ENCODE data around the gene ALDOB.
A peak's percentile ranks its signal among the peaks of the same experiment; 100 is the strongest.

The ALDOB gene

GRCh38 chr9:101435601-101436079 lies at the start of gene ALDOB:
ALDOB (minus strand) TSS chr9:101435774; CDS start chr9:101430887, 4,887 bp downstream.
- no peak for ATAC-seq

DNA sequence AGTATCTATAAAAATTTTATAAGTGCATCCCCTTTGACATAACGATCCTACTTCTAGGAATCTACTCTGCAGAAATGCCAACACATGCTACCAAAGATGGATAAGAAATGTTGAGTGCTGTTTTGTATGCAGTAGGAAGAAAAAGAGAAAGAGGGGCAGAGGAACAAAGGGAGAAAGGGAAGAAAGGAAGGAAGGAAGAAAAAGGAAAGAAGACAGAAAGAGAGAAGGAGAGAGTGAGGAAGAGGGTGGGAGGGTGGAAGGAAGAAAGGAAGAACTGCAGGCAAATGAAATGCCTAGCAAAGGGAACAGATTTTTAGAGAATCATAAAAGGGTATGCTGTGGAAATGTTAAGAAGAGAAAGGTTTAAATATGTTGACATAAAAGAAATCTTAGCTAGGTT lies 48.5 kb upstream of the ALDOB start:
- no peak for ATAC-seq

DNA sequence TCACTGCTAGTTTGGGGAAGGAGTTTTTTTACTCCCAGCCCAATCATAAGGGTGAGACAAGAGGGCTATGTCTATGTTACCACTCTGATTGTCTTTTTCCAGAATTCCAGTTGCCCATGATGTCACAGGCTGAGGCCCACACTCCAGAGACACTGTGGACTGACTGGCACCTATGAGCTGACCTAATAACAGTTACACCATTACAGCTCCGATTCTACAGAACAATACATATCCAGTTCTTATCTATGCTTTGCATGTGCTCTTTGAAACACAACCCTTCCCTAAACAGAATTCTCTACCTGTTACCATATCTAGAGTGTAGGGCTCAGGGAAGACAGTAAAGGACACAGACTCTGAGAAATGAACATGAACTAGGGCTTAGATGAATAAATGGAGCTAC lies 45.7 kb upstream of the ALDOB start:
- no peak for ATAC-seq

- ATAC-seq, result no peak
Measured at GRCh38 chr9:101480386-101480785, 44.8 kb upstream of the ALDOB start.

DNA sequence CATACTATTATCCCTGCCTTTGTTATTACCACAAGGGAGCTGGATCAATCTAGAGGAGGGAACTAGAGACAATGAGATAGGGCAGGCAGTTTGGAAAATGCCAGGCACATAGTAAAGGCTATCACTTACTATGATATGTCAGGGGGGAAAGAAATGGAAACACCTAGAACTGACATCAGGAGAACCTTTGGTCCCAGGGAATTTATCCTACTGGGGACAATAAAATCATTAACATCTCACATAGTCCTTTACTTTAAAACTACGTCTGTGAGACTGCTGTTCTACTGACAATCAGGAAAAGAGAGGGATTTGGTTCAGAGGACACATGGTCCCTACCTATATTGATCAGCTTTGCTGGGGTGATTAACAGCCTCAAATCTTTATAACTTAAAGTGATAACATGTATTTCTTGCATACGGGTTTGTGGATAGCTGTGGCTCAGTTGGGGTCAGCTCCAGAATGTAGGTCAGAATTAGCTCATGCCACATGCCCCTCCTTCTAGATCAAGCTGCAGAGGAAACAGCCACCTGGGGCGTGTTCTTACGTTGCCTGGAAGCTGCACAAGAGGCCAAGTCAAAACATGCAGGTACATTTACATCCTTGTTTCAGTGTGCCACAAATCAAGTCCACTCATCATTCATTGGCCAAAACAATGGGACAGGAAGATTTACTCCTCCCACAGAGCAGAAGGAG lies 43.9 kb upstream of the ALDOB start:
- no peak for ATAC-seq

DNA sequence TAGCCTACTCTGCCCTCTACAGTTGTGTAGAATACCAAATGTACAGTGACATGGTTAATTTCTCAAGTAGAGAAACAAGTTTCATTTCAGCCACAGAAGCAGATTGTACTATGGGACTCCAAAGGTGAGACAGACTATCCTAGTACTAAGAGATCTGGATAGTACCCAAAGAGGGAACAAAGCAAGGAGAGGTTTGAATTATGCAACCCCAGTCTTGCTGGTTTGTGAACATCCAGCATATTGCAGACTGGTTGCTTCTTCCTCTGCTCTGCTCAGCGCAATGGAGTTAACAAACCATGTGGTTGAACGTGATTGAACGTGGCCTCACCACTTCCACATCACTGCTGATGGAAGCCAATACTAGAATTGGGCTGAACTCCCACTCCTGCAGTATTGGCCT lies 43.3 kb upstream of the ALDOB start:
- no peak for ATAC-seq

DNA sequence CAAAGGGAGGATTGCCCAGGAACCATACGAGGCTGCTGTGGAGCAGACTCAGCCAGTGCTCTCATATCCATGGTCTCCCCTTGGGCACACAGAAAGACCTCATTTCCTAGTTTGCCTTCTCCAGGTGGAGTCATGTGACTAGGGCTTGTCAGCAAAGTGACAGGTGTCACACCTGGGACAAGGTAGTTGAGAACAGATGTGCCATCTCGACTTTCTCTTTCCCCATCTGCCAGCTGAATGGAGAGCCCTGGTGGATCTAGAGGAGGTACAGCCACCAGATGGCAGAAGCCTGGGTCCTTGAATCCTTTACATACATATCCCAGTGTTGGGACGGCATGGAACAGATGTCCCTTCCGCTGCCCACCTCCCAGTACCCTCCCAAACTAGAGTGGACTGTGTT lies 42.9 kb upstream of the ALDOB start:
- ATAC-seq, result no peak

GRCh38 chr9:101477736-101478135 lies 42.2 kb upstream of the ALDOB start:
- ATAC-seq, result no peak

DNA sequence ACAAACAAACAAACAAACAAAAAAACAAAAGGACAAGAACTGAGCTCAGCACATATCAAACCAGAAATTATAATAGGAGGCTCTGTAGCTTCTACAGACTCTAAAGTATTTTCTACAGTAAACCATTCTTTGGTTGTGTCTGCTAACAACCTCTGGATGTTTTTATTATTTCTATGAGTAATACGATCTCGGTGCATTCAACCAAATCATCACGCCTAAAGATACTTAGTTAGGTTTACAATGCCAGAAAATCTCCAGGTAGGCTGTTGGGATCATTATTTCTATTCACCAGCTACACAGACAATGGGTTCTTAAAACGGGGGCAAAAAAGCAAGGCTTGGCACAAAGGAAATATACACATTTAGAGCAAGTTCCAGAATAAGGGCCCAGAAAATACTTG lies 41.6 kb upstream of the ALDOB start:
- no peak for ATAC-seq

DNA sequence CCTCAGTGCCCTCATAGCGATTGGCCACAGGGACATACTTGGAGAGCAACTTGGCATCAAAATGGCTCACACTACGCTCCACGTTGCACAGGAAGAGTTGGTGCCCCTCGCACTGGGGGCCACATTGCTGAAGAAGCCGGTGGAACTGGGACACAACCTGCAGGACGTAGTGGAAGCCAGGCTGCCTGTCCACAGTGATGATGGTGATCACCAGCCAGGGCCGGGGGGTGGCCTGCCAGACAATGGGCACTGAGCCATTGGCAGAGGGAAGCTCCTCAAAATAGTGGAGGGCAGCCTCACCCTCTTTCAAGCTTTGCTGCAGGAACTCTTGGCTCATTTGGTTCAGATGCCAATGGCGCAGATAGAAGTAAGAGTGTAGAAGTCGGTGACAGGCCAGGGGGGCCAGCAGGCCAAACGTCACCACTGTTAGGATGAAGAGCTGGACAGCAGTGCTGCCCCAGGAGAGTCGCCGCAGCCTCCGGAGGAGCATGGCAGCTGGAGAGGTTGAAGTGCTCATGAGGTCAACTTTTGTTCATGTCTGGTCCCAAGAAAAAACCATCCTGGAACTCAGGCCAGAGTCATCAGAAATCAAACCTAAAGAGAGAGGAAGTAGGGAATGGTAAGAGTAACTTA lies 41.1 kb upstream of the ALDOB start:
- ATAC-seq, result no peak

- ATAC-seq, result no peak
Measured at GRCh38 chr9:101472891-101473290, 37.3 kb upstream of the ALDOB start.

DNA sequence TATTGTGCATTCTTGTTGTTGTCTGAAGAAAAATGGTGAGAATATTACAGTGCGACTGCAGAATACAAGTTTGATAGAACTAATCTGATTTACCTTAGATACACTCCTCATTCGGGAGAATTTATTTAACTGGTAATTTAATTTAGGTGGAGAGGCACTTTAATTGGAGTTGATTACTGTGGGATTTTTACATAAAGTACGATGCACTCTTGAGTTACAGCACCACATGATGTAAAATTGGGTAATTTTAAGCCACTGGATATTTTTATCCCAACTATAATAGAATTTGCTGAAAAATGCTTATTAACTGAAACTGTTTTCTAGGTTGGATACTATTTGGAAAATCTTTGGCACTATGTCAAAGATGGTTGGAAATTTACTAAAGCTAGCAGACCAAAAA lies 35.4 kb upstream of the ALDOB start:
- no peak for ATAC-seq

GRCh38 chr9:101470021-101470420 lies 34.4 kb upstream of the ALDOB start:
- ATAC-seq, result no peak

GRCh38 chr9:101469026-101469425 lies 33.5 kb upstream of the ALDOB start:
- no peak for ATAC-seq

DNA sequence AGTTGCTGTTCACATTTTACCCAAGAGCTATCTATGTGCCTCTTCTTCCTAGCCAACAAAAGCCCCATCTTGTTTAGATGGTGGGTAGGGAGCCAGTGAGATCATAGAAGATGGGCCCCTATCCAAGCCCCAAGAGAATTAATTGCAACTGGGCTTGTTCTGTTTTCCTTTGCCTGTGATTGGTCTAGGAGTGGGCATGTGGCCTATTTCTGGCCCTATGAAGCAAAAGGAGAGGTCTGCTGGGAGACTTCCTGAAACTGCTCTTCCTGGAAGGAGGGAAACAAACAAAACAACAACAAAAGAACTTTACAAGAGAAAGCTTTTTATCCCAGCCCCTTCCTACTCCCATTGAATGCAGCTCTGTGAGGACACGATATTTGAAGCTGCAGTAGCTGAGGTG lies 32.5 kb upstream of the ALDOB start:
- no peak for ATAC-seq

GRCh38 chr9:101467690-101468089 lies 32.1 kb upstream of the ALDOB start:
- no peak for ATAC-seq

DNA sequence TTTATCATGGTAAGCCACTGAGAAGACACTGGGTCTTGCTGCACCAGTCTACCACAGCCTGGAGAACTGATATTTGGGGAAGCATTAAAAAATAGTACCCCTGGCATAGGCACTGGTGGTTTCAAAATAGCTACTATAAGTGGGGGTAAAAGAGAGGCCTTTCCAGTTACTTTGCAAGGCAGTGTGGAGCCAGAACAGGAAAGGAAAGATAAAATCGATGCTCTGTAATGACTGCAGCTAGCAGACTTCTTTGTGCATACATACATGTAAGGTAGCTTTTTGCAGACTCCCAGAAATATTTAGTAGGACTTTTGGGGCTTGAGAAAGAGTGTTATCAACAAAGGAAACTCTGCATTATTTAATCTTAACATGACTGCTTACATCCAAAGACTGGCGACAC lies 31.3 kb upstream of the ALDOB start:
- ATAC-seq, result no peak

DNA sequence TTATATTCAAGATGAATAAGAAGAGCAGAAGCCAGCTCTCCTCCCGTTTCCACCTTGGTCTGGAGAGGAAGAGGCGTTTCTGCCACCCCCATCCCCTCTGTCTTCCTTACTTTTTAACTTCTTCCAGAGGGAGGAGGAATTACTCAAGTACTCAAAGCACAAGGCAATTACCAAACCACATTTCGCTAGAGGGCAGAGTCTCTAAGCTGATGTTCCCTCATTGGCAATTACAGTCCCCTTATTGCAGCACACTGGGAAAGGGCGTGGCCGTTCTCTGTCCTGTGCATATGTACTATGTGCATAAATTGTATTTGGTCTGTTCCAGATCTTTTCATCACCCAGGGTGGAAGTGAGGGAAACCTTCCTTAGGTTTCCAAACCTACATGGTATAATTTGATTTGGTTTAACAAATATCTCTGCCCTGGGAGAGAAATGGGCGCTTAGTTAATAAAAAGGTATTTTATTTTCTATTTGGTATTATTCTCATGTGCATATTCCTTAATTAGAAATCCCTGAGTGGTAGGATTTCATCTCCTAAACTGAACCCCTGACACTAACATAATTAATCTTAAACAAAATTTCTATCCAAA lies 29.8 kb upstream of the ALDOB start:
- ATAC-seq, result no peak

- ATAC-seq, result no peak
Measured at GRCh38 chr9:101463397-101463796, 27.8 kb upstream of the ALDOB start.

DNA sequence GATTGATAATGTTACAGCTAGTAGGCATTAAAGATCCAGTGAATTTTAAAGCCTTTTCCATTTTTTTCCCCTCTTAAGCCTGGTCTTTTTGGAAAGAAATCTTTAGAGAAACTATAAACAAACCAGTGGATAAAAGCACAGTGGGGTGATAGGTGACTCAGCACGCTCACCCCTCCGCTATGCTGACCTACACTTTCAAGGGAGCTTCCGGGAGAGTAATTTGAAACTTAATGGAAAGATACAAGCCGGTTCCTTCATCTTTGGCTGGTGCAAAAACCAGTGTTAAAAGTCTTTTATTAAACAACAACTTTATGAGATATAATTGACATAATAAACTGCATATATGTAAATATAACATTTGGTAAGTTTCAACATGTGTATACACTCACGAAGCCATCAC lies 27.0 kb upstream of the ALDOB start:
- ATAC-seq, result no peak

DNA sequence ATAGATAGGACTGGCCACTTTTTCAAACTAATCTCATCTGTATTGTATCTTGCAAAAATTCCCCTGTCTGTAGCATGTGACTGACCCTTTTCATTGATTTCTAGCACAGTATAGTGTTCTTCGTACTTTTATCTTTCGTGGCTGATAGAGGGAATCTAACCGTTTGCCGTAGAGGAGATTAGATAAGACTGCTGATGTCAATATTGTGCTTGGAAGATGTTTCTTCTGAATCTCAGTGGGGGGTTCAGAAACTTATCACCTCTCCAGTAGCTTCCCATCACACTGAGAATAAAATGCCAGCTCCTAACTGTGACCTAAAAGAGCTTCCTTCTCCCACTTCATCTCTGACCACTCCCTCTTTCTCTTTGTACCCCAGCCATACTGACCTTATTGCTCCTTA lies 25.4 kb upstream of the ALDOB start:
- no peak for ATAC-seq

DNA sequence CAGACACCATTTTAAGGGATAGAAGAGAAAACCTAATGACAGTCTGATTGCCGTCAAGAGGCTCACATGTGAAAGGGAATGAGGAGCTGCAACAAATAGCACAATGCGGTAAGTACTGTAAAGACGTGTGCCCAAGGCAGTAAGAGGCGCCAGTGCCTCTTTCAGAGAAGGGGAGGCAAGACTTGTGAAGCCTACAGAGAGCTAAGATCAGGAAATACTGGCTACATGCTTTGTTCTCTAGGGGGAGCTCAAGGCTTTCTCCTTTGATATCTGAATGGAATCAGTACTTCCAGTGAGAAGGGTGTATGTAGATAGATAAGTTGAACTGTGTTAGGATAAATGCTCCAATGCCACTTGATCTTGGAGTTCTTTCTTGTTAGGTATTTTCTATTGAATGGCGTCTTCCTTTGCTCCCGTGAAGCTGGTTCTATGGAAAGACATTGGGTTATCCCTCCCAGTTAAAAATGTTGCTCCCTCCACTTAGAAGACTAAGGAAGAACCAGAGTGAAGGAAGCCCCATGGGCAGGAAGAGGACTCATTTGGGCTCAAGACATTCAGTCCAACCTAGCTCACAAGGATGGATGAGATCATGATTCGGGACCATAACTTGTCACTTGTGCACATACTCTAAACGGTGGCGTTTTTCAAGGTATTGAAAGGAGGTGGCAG lies 23.5 kb upstream of the ALDOB start:
- ATAC-seq, result peak in 1 of 2 donors; percentile 65

- no peak for ATAC-seq
Measured at GRCh38 chr9:101457003-101457402, 21.4 kb upstream of the ALDOB start.

All from activated CD4-positive, CD25-positive, alpha-beta regulatory T cell treated with anti-CD3 and anti-CD28 coated beads, Interleukin-2, amount 50 U/mL, for 24 hours (primary cell).